Germinal center (tissue), 1 donor: ENCODE measurements around the gene TUBGCP3.
"Not testable (repeated sequence)": the region's sequence is repeated elsewhere in the genome, so short reads cannot be mapped to it uniquely, and the experiment has no call there.

Source experiments
- DNase-seq: peaks from one replicate; pipeline ENCODE4 v3.0.0; 2012; ENCODE audit warnings: mixed read lengths, low spot score

TUBGCP3 gene

GRCh38 chr13:112587764-112588489, at the start of gene TUBGCP3:
TUBGCP3 (minus strand) TSS chr13:112588153; CDS start chr13:112587980, 173 bp downstream.
- DNase-seq: peak; percentile 89

DNA sequence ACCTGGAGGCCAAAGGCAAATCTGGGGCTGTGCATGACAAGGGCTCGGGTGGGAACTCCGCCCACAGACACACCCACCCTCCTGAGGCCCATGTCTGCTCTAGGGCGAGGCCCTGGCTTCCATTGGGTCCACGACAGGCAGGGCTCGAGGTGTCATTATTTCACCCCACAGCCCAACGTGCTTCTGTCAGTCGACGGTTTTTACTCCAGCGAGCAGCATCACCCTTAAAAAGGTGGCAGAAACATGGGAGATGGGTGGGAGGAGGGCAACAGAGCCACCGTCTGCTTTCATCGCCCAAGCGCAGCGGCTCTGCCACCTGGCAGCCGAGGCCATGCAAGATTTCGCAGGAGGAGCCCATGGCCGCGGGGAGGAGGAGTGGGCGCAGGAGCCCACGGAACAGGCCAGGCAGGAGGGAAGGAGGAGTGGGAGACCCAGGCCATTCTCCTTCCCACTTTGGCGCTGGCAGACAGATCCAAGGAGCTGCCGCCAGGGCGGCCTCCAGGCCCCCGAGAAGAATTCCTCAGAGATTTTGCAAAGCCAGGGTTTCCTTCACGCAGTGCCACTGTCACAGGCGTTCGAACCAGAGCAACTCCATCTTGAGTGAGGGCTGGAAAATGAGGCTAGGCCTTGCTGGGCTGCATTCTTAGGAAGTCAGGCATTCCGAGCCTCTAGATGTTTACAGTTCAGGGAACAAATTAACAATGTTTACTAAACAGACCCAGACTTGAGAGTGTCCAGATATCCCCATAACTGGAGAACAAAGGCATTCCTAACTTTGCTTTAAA, 49.3 kb upstream of the TUBGCP3 start:
- DNase-seq: no peak

DNA sequence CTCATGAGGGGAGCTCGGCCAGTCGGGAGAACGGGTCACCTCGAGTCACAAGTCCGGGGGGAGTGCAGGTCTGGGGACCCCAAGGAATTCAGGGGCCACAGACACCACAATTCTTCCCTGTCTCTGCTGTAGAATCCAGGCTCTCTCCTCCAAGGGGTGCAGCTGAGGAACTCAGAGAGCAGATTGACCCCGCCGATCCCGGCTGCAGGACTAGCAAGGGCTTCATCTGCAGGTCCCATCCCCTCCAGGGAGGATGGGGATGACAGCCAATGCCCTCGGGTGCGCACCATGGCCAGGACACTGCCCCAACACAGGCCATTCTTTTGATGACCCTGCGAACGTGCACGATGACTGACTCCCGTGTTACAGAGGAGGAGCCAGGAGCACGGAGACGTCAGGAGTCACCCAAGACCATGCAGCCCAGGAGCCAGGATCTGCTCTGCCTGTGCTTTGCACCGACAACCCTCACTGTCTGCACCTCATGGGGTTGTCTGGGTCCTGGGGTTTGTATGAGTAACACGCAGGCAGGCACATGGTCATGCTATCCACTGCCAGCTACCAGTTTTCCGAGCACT, 48.5 kb upstream of the TUBGCP3 start:
- no peak for DNase-seq

- DNase-seq: no peak
Observed at GRCh38 chr13:112635323-112635722, 47.4 kb upstream of the TUBGCP3 start.

DNA sequence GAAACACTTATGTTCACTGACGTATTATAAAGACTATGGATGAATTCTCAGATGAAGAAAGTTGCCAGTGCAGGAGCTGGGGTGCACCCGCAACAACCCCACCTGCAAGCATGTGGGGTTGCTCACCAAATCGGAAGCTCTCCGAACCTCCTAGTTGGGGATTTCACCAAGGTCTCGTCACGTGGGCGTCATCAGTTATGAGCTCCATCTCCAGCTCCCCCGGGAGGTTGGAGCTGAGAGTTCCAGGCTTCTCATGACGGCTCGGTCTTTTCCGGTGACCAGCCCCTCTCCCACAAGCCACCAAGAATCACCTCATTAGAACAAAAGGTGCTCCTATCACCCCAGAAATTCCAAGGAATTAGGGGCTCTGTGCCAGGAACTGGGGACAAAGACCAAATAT, 46.1 kb upstream of the TUBGCP3 start:
- no peak for DNase-seq

DNA sequence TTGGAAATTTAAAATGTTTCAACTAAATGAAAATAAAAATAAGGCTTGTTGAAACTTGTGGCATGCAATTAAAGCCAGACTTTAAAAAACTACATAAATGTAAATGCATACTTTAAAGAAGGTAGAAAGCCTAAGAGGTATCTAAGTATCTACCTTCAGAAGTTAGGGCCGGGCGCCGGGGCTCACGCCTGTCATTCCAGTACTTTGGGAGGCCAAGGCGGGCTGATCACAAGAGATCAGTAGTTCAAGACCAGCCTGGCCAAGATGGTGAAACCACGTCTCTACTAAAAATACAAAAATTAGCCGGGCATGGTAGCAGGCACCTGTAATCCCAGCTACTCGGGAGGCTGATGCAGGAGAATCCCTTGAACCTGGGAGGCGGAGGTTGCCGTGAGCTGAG, 42.3 kb upstream of the TUBGCP3 start:
- DNase-seq: not testable (repeated sequence)

GRCh38 chr13:112629161-112629560, 41.2 kb upstream of the TUBGCP3 start:
- no peak for DNase-seq

DNA sequence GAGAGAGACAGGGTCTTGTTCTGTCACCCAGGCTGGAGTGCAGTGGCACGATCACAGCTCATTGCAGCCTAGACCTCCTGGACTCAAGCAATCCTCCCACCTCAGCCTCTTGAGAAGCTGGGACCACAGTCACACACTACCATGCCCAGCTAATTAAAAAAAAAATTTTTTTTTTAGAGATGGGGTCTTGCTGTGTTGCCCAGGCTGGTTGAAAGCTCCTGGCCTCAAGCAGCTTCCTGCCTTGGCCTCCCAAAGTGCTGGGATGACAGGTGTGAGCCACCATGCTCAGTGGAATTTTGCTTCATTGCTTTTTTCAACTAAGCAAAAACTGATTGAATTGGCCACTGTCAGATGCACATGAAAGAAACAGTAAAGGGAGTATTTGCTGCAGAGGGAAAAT, 39.7 kb upstream of the TUBGCP3 start:
- DNase-seq: not testable (repeated sequence)

GRCh38 chr13:112627161-112627560, 39.2 kb upstream of the TUBGCP3 start:
- no peak for DNase-seq

DNA sequence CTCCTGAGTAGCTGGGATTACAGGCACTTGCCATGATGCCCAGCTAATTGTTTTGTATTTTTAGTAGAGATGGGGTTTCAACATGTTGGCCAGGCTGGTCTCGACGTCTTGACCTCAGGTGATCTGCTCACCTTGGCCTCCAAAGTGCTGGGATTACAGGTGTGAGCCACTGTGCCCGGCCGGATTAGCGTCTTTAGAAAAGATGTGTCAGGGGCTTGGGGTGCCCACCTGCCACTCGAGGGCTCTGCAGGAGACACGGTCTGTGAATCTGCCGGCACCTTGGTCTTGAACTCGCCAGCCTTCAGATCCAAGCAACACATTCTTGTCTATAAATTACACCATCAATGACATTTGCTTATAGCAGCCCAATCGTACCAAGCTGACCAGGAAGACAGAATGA, 38.8 kb upstream of the TUBGCP3 start:
- no peak for DNase-seq

DNA sequence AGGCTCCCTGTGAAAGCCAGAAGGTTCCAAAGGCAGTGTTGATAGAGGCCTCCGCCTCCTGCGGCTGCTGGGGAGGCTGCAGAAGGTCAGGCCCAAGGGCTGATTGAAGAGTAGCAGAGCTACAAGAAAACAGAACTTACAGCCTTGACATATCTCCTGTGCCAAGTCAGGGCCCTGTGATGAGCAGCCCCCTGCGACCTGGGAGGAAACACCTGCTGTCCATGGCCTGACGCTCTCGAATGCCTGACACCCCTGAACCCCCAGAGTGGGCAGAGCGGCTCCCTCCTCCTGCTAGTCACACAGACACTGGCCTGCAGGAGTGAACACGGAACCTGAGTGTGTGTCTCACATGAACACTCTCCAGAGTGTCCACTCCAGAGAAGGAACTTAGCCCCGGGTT, 38.2 kb upstream of the TUBGCP3 start:
- no peak for DNase-seq

DNA sequence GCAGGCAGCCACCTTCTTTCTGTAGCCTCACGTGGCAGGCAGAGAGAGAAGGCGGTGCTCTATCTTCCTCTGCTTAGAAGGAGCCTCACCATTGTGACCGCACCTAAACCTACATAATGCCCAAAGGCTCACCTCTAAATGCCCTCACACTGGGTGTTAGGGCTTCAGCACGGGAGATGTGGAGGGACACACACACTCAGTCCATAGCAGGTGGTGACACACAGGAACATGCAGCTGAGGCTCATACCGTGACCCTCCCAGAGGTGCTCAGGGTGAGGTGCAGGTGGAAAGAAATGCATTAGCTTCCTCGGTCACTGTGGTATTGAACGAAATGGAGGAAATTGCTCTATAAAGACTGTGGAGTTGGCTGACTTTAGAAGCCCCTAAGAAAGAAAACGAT, 37.7 kb upstream of the TUBGCP3 start:
- DNase-seq: no peak

- no peak for DNase-seq
Observed at GRCh38 chr13:112624602-112625430, 36.9 kb upstream of the TUBGCP3 start.

GRCh38 chr13:112624040-112624439, 36.1 kb upstream of the TUBGCP3 start:
- no peak for DNase-seq

DNA sequence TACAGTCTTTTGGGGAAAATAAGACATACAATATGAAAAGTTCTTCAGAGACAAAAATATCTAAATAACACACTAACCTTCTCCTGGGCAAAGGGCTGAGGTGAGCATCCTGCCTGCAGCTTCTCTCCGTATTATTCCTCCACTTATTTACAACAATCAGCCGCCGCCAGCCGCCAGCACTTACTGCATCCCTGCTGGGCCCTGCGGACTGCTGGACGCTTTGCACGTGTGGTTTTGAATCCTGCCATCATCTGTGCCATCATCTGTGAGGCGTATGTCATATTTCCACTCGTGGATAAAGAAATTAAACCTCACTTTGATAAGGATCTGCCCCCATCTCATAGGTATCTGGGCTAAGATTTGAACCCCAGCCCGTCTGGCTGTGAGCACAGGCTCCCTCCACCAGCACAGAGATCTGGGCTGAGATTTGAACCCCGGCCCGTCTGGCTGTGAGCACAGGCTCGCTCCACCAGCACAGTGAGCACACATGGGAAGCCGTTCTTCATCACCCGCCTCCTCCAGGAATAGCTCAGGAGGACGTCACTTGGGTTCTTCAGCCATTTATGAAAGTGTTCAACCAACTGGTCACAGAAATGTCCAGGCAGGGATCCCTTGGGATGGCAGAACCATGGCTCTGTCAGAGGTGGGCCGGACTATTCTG, 35.2 kb upstream of the TUBGCP3 start:
- DNase-seq: no peak

DNA sequence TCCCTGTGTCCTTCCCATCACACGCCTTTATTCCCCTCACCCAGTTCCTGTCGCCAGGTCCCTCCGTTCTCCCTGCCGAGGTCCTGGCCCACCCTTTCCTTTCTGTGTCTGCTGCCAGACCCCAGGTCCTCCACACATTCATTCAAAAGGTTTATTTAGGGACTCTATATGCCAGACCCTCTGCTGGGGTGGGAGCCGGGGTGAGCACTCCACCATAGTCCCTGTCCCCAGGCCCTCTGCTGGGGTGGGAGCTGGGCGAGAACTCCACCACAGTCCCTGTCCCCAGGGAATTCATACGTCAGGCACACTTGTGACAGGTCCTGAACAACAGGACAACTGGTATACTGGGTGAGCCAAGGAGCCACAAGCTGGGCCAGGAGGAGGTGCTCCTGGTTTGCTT, 34.4 kb upstream of the TUBGCP3 start:
- no peak for DNase-seq

- no peak for DNase-seq
Observed at GRCh38 chr13:112619730-112620631, 32.0 kb upstream of the TUBGCP3 start.

DNA sequence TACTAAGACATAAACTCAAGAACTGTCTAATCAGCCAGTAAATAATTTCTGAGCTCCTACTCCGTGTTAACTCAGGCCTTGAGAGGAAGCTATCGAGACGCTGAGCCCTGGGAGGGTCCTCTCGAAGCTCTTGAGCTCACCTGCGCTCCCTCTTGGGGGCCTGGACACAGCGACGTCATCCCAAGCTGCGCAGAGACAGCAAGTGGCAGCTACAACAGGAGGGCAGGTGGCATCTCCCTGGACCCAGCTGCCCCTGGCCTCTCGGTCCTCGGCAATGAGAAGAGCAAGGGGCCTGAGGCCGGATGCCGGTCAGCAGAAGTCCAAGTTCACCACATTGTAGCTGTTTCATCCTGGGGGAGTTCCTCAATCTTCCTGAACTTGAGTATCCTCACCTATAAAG, 30.5 kb upstream of the TUBGCP3 start:
- DNase-seq: no peak

DNA sequence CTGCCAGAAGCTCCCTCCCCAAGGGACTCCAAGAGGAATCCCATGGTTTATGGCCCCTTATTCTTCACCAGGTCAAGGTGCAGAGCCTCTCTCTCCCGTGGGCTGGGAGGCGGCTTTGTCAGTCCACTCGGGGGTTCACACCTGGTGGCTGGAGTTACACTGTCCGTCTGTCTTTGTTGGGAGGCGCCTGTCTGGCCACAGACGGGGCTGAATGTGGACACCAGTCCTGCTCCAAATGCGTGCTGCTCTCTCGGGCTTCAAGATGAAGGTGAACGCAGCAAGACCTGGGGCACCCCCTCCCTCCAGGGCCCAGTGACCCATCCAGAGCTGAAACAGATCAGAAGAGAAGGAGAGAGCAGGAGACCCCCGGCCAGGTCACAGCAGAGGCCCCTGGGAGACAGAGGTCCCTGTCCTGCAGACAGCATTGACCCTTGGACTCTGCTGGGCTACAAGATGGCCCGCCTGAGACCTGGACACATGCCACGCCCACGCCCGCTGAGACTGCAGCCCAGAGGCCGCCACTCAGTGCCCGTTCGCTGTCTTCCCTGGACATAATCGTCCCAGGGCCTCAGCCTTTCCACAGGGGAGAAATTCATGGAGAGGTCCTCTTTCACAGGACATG, 29.9 kb upstream of the TUBGCP3 start:
- no peak for DNase-seq
